SU-DHL-6 (cell line): ENCODE measurements around the gene ROBO2.

Experiments used
- EZH2phosphoT487 ChIP-seq: fragments of 200-600 bp; sonication (generic), shearing (Covaris generic); conservative IDR thresholded peaks from 2 replicates; pipeline ENCODE4 v1.6.1; 2018; ENCODE audit warnings: mild to moderate bottlenecking, antibody characterized with exemption, low read length, moderate library complexity, mixed read lengths
- TF ChIP-seq, protein P1 (sequence below): fragments of 200-600 bp; sonication (generic); IDR thresholded peaks from one replicate; pipeline ENCODE4 v1.5.1; 2017; ENCODE audit warnings: antibody characterized with exemption, mild to moderate bottlenecking, low read length, moderate library complexity; ENCODE audit not compliant: insufficient read depth, poor library complexity, severe bottlenecking

GRCh38 chr3:77529522-77529921 lies 489.6 kb downstream of the ROBO2 start:
- TF ChIP-seq, protein P1, sequence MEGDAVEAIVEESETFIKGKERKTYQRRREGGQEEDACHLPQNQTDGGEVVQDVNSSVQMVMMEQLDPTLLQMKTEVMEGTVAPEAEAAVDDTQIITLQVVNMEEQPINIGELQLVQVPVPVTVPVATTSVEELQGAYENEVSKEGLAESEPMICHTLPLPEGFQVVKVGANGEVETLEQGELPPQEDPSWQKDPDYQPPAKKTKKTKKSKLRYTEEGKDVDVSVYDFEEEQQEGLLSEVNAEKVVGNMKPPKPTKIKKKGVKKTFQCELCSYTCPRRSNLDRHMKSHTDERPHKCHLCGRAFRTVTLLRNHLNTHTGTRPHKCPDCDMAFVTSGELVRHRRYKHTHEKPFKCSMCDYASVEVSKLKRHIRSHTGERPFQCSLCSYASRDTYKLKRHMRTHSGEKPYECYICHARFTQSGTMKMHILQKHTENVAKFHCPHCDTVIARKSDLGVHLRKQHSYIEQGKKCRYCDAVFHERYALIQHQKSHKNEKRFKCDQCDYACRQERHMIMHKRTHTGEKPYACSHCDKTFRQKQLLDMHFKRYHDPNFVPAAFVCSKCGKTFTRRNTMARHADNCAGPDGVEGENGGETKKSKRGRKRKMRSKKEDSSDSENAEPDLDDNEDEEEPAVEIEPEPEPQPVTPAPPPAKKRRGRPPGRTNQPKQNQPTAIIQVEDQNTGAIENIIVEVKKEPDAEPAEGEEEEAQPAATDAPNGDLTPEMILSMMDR = no peak
- TF ChIP-seq EZH2phosphoT487 = no peak
